Activated CD4-positive, CD25-positive, alpha-beta regulatory T cell treated with anti-CD3 and anti-CD28 coated beads, Interleukin-2, amount 50 U/mL, for 16 hours (primary cell): Measurements from ENCODE around the gene CDKL2.

Experiments used
- DNase-seq: peaks from one replicate; pipeline ENCODE4 v3.0.0-alpha.2; 2020; ENCODE audit warnings: low read depth, low spot score

The CDKL2 gene

GRCh38 chr4:75639124-75639695 lies 8.9 kb upstream of the CDKL2 start:
- DNase-seq = no peak

DNA sequence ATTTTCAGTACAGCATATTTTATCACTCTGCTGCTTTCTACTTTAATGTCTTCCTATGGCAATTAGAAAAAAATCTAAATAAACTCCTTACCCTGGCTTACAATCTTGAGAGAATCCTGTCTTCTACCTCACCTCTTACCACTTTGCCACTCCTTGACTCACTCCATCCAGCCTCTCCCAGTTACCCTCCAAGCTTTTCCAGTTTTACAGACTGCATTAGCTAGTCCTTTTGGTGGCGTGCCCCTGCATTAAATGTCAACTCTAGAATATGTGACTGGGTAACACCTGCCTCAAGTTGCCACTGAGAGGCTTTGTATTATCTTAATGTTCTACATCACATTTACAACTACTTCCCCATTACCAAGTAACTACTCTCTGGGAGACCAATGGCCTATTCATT lies 7.5 kb upstream of the CDKL2 start:
- DNase-seq = no peak

DNA sequence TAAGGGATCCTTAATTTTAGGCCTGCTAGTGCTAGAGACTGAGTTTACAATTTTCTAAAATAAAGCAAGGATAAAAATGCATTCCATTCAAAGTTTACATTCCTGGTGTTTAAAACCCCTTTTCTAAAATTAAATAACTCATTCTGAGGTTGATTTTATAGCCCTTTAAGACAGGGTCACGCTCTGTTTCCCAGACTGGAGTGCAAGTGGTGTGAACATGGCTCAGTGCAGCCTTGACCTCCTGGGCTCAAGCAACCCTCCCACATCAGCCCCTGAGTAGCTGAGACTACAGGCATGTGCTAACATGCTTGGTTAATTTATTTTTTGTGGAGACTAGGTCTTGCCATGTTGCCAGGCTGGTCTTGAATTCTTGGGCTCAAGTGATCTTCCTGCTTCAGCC lies 6.8 kb upstream of the CDKL2 start:
- no peak for DNase-seq

DNA sequence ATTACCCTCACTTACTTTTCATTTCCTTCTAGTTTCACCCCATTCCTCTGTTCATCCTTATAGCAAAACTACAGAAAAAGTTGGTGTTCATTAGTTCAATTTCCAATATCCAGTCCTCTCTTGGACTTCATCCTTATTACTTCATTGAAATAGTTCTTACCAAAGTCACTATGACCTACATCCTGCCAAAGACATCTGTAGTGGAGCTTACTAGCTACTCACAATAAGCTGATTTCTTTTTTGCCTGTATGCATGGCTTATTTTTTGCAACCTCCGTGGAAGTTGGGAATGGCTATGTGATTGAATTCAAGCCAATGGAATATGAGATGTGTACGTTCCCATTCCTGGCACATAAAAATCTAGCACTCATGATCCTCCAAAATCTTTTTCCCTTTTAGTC lies 4.6 kb upstream of the CDKL2 start:
- no peak for DNase-seq

GRCh38 chr4:75634281-75634680 lies 4.0 kb upstream of the CDKL2 start:
- DNase-seq = no peak

DNA sequence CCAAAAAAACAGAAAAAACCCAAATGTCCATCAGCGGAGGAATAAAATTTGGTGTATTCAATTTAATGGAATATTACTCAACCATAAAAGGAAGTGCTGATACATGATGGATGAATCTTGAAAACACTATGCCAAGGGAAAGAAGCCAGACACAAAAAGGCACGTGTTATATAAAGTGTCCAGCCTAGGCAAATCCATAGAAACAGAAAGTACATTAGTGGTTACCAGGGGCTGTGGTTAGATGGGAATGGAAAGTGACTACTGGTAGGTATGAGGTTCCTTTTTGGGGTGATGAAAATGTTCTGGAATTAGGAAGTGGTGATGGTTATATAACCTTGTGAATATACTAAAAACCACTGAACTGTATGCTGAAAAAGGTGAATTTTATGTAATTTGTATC lies 3.5 kb upstream of the CDKL2 start:
- DNase-seq = no peak

- DNase-seq = no peak
Observed at GRCh38 chr4:75630937-75631329, 605 bp upstream of the CDKL2 start.

GRCh38 chr4:75629239-75629638 lies 1.1 kb downstream of the CDKL2 start:
- DNase-seq = no peak

- no peak for DNase-seq
Observed at GRCh38 chr4:75623026-75623425, 7.3 kb downstream of the CDKL2 start.

GRCh38 chr4:75621715-75622114 lies 8.6 kb downstream of the CDKL2 start:
- no peak for DNase-seq

DNA sequence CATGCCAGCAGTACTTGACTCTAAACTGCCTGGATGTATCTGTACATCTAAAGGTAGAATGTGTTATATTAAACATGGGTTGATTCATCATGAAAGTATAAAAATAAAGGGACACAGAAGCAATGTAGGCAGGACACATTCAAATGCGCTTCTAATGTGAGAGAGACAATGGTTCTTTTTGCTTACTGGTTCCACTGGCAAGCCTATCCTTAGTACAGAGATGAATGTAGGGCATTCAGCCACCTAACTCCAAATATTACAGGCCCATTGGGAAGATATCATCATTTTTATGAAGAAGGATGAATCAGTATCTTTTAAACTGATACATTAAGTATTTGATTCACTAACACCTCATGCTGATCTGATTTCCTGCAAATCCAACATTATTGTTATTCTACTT lies 18.0 kb downstream of the CDKL2 start:
- no peak for DNase-seq

- no peak for DNase-seq
Observed at GRCh38 chr4:75605928-75606327, 24.4 kb downstream of the CDKL2 start.

- DNase-seq = no peak
Observed at GRCh38 chr4:75599647-75600046, 30.7 kb downstream of the CDKL2 start.

DNA sequence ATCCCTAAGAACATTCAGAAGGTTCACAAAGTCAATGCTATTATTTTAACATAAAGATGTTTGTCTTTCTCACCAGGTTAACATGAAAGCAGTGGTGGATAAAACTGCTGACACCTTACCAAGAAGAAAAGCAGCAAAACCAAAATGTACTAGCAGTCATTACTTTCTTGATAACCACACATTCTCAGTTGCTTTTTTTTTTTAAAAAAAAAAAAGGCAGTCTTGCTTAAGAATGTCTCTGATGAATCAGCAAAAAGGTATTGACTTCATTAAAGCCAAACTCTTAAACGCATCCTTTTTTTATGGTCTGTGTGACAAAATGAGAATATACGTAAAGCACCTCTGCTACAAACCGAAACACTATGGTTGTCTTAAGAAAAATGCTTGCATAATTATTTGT lies 31.9 kb downstream of the CDKL2 start:
- no peak for DNase-seq

DNA sequence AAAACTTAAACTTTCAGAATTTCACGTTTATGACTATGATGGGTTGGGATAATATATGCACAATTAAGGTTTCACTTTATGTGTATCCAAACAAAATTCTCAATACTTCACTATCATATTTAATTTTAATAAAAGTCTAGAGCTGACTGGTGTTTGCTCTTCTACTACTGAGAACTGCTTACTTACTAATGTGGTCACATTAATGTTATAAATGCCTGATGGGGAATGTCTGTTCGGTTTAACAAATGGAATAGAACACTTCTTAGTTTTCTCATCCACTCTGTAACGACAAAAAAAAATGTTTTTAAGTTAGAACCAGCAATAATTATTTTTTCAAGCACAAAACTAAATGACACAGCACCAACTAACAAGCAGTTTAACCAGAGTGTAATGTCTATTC lies 34.3 kb downstream of the CDKL2 start:
- DNase-seq = no peak

DNA sequence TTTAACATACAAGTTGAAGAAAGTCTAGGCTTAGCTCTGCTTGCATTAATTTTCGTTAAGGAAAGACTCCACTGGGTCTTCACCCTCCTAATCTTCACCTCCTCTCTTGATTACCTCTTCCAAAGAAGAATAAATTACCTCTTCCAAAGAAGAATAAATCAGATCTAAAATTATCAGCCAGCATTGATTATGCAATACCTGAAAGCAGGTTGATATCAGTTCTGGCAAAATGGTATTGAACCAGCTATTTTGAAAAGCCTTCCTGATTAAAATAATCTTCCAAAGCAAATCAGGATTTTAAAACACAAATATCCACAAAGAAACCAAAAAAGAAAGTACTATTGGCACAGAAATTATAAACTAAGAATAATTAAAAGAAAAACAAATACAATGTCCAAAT lies 36.9 kb downstream of the CDKL2 start:
- no peak for DNase-seq

GRCh38 chr4:75584067-75584466 lies 46.3 kb downstream of the CDKL2 start:
- DNase-seq = no peak

DNA sequence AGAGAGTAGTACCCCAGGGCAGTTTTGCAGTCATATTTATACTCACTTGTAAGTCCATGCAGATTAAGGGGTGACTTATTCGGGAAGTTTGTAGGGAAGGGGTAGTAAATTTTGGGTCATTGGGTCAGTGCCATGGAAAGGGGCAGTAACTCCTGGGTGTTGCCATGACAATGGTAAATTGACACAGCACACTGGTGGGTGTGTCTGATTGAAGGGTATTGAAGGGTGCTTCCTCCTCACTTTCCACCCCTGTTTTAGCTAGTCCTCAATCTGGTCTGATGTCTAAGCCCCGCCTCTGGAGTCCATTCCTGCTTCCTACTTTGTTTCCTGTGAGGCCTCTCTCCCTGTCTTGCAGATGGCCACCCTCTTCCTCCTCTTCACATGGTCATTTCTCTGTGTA lies 62.6 kb downstream of the CDKL2 start:
- DNase-seq = no peak

GRCh38 chr4:75566911-75567310 lies 63.4 kb downstream of the CDKL2 start:
- no peak for DNase-seq

DNA sequence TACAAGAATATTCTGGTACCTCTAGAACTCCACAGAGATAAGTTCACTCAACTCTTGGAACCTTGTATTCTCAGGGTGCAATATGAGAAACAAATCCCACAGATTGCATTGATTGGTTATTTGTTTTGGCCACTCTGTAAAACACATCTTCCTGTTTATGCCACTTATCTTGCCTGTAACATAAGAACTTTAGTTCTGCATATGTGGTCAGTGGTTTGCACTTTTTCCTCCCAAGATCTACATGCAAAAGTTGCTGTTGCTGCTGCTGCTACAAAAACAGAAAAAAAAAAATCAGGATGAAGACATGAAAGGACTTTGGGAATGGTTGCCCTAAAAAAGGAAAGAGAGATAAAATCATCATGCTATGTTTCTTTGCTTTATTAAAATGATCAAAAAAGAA lies 64.8 kb downstream of the CDKL2 start:
- no peak for DNase-seq

GRCh38 chr4:75564023-75564422 lies 66.3 kb downstream of the CDKL2 start:
- DNase-seq = no peak

- DNase-seq = no peak
Observed at GRCh38 chr4:75561789-75562188, 68.5 kb downstream of the CDKL2 start.

GRCh38 chr4:75557696-75558095 lies 72.6 kb downstream of the CDKL2 start:
- DNase-seq = no peak
